ENCODE results near the gene SULT1A1.
"Not testable (repeated sequence)": the region's sequence is repeated elsewhere in the genome, so short reads cannot be mapped to it uniquely, and the experiment has no call there.

The SULT1A1 gene

GRCh38 chr16:28599377-28600285 is 10.2 kb downstream of the SULT1A1 start:
- WGBS, 2 experiments (ENCODE audit: insufficient coverage in 2 of 2), result no CpG with 5 or more reads among the region's 17 CpGs
- not testable (repeated sequence) for H3K27ac ChIP-seq (ENCODE audit: low read depth, low read length, severe bottlenecking); H3K4me3 ChIP-seq (ENCODE audit: extremely low read depth, insufficient read depth, low read length, poor library complexity, severe bottlenecking); H3K9me3 ChIP-seq (ENCODE audit: control insufficient read depth, low read length); H3K36me3 ChIP-seq (ENCODE audit: control insufficient read depth, insufficient read depth, low read length)
- H3K4me1 ChIP-seq (ENCODE audit: control insufficient read depth, insufficient read depth, low read length, poor library complexity, severe bottlenecking), result peaks cover 17% of the 10 kb centered on the region

- Histone ChIP-seq H3K4me3 (ENCODE audit: extremely low read depth, insufficient read depth, low read length, poor library complexity, severe bottlenecking) (no peak overlapping the region), H3K36me3 (ENCODE audit: control insufficient read depth, insufficient read depth, low read length) (no peaks in the 10 kb centered on the region), H3K9me3 (ENCODE audit: control insufficient read depth, low read length) (no peaks in the 10 kb centered on the region), H3K27ac (ENCODE audit: low read depth, low read length, severe bottlenecking) (no peak overlapping the region), H3K4me1 (ENCODE audit: control insufficient read depth, insufficient read depth, low read length, poor library complexity, severe bottlenecking) (peaks cover 17% of the 10 kb centered on the region)
- WGBS, 2 experiments (ENCODE audit: insufficient coverage in 2 of 2), result 75 to 76% methylated on average over 7 of the region's 9 CpGs
Observed at GRCh38 chr16:28597692-28598261, 12.1 kb downstream of the SULT1A1 start.

- Histone ChIP-seq H3K4me1 (ENCODE audit: control insufficient read depth, insufficient read depth, low read length, poor library complexity, severe bottlenecking) (peaks cover 17% of the 10 kb centered on the region), H3K9me3 (ENCODE audit: control insufficient read depth, low read length) (no peaks in the 10 kb centered on the region), H3K36me3 (ENCODE audit: control insufficient read depth, insufficient read depth, low read length) (peaks cover 4% of the 10 kb centered on the region), H3K27ac (ENCODE audit: low read depth, low read length, severe bottlenecking) (no peak within 1 kb of the TSS), H3K4me3 (ENCODE audit: extremely low read depth, insufficient read depth, low read length, poor library complexity, severe bottlenecking) (no peak within 1 kb of the TSS)
- 50 to 60% methylated on average over 8 to 11 of the region's 11 CpGs for WGBS, 2 experiments (ENCODE audit: insufficient coverage in 2 of 2)
Observed at GRCh38 chr16:28596840-28597691, 12.8 kb downstream of the SULT1A1 start, which contains the start of gene SULT1A2. Gene SULT1A2, minus strand, starts transcription at chr16:28597050. Its CDS starts 1,120 bp downstream, at chr16:28595930.

GRCh38 chr16:28596115-28596630 is 13.7 kb downstream of the SULT1A1 start:
- Histone ChIP-seq H3K36me3 (ENCODE audit: control insufficient read depth, insufficient read depth, low read length) (peaks cover 5% of the 10 kb centered on the region), H3K4me1 (ENCODE audit: control insufficient read depth, insufficient read depth, low read length, poor library complexity, severe bottlenecking) (peaks cover 17% of the 10 kb centered on the region), H3K9me3 (ENCODE audit: control insufficient read depth, low read length) (no peaks in the 10 kb centered on the region), H3K27ac (ENCODE audit: low read depth, low read length, severe bottlenecking) (no peak overlapping the region), H3K4me3 (ENCODE audit: extremely low read depth, insufficient read depth, low read length, poor library complexity, severe bottlenecking) (no peak overlapping the region)
- WGBS, 2 experiments (ENCODE audit: insufficient coverage in 2 of 2), result 85 to 90% methylated on average over 8 of the region's 8 CpGs

- H3K27ac ChIP-seq (ENCODE audit: low read depth, low read length, severe bottlenecking); H3K4me3 ChIP-seq (ENCODE audit: extremely low read depth, insufficient read depth, low read length, poor library complexity, severe bottlenecking); H3K9me3 ChIP-seq (ENCODE audit: control insufficient read depth, low read length): not testable (repeated sequence)
- 100% methylated on average over 3 of the region's 6 CpGs; no CpG with 5 or more reads in 1 of the 2 experiments for WGBS, 2 experiments (ENCODE audit: insufficient coverage in 2 of 2)
- Histone ChIP-seq H3K36me3 (ENCODE audit: control insufficient read depth, insufficient read depth, low read length) (peaks cover 13% of the 10 kb centered on the region), H3K4me1 (ENCODE audit: control insufficient read depth, insufficient read depth, low read length, poor library complexity, severe bottlenecking) (peaks cover 17% of the 10 kb centered on the region)
Observed at GRCh38 chr16:28595451-28595850, 14.4 kb downstream of the SULT1A1 start.

- WGBS, 2 experiments (ENCODE audit: insufficient coverage in 2 of 2), result 93 to 94% methylated on average over 5 to 8 of the region's 13 CpGs
- Histone ChIP-seq H3K4me3 (ENCODE audit: extremely low read depth, insufficient read depth, low read length, poor library complexity, severe bottlenecking) (no peak overlapping the region), H3K27ac (ENCODE audit: low read depth, low read length, severe bottlenecking) (no peak overlapping the region), H3K4me1 (ENCODE audit: control insufficient read depth, insufficient read depth, low read length, poor library complexity, severe bottlenecking) (peaks cover 17% of the 10 kb centered on the region), H3K9me3 (ENCODE audit: control insufficient read depth, low read length) (no peaks in the 10 kb centered on the region), H3K36me3 (ENCODE audit: control insufficient read depth, insufficient read depth, low read length) (peaks cover 27% of the 10 kb centered on the region)
Observed at GRCh38 chr16:28592979-28593553, 16.8 kb downstream of the SULT1A1 start.

- WGBS, 2 experiments (ENCODE audit: insufficient coverage in 2 of 2), result 96 to 98% methylated on average over 3 to 4 of the region's 5 CpGs
- Histone ChIP-seq H3K4me3 (ENCODE audit: extremely low read depth, insufficient read depth, low read length, poor library complexity, severe bottlenecking) (no peak overlapping the region), H3K27ac (ENCODE audit: low read depth, low read length, severe bottlenecking) (no peak overlapping the region), H3K4me1 (ENCODE audit: control insufficient read depth, insufficient read depth, low read length, poor library complexity, severe bottlenecking) (peaks cover 13% of the 10 kb centered on the region), H3K36me3 (ENCODE audit: control insufficient read depth, insufficient read depth, low read length) (peaks cover 32% of the 10 kb centered on the region), H3K9me3 (ENCODE audit: control insufficient read depth, low read length) (no peaks in the 10 kb centered on the region)
Observed at GRCh38 chr16:28592511-28592910, 17.3 kb downstream of the SULT1A1 start.

GRCh38 chr16:28591355-28591754 is 18.5 kb downstream of the SULT1A1 start:
- 91 to 93% methylated on average over 5 of the region's 6 CpGs for WGBS, 2 experiments (ENCODE audit: insufficient coverage in 2 of 2)
- no peak overlapping the region for H3K27ac ChIP-seq (ENCODE audit: low read depth, low read length, severe bottlenecking)
- peaks cover 39% of the 10 kb centered on the region for H3K36me3 ChIP-seq (ENCODE audit: control insufficient read depth, insufficient read depth, low read length)
- H3K4me1 ChIP-seq (ENCODE audit: control insufficient read depth, insufficient read depth, low read length, poor library complexity, severe bottlenecking), result peaks cover 5% of the 10 kb centered on the region
- H3K9me3 ChIP-seq (ENCODE audit: control insufficient read depth, low read length), result no peaks in the 10 kb centered on the region
- H3K4me3 ChIP-seq (ENCODE audit: extremely low read depth, insufficient read depth, low read length, poor library complexity, severe bottlenecking), result no peak overlapping the region

GRCh38 chr16:28590384-28591340 is 19.2 kb downstream of the SULT1A1 start:
- whole genome bisulfite sequencing, 2 experiments (ENCODE audit: insufficient coverage in 2 of 2), result 92 to 96% methylated on average over 16 to 19 of the region's 22 CpGs
- no peaks in the 10 kb centered on the region for H3K9me3 ChIP-seq (ENCODE audit: control insufficient read depth, low read length)
- H3K4me3 ChIP-seq (ENCODE audit: extremely low read depth, insufficient read depth, low read length, poor library complexity, severe bottlenecking), result no peak overlapping the region
- peaks cover 41% of the 10 kb centered on the region for H3K36me3 ChIP-seq (ENCODE audit: control insufficient read depth, insufficient read depth, low read length)
- H3K27ac ChIP-seq (ENCODE audit: low read depth, low read length, severe bottlenecking), result no peak overlapping the region
- peaks cover 3% of the 10 kb centered on the region for H3K4me1 ChIP-seq (ENCODE audit: control insufficient read depth, insufficient read depth, low read length, poor library complexity, severe bottlenecking)
